Fibroblast of pulmonary artery (primary cell): Measurements from ENCODE around the gene RASAL3.

Source experiments
- DNase-seq: peaks from one replicate; pipeline ENCODE4 v3.0.0-alpha.2; 2010; ENCODE audit warnings: low read depth
- H3K4me3 ChIP-seq: replicated peaks from 2 replicates; pipeline ENCODE4 v1.5.1; 2011; ENCODE audit warnings: low read depth, mild to moderate bottlenecking, control low read depth, low read length, moderate library complexity
- CTCF ChIP-seq: IDR thresholded peaks from 2 replicates; pipeline ENCODE4 v1.5.1; 2011; ENCODE audit warnings: mild to moderate bottlenecking, control low read depth, low read length, inconsistent platforms; ENCODE audit errors: missing control alignments

RASAL3 gene

GRCh38 chr19:15439821-15440641 is 24.3 kb downstream of the RASAL3 start:
- no peak for TF ChIP-seq CTCF
- no peak overlapping the region for H3K4me3 ChIP-seq
- DNase-seq, result no peak

GRCh38 chr19:15439078-15439799 is 25.1 kb downstream of the RASAL3 start:
- no peak for TF ChIP-seq CTCF
- H3K4me3 ChIP-seq, result no peak overlapping the region
- no peak for DNase-seq

GRCh38 chr19:15438577-15438976 is 25.8 kb downstream of the RASAL3 start:
- no peak overlapping the region for H3K4me3 ChIP-seq
- no peak for TF ChIP-seq CTCF
- no peak for DNase-seq

- DNase-seq, result no peak
- TF ChIP-seq CTCF, result no peak
- no peak overlapping the region for H3K4me3 ChIP-seq
Observed at GRCh38 chr19:15438124-15438496, 26.2 kb downstream of the RASAL3 start.

GRCh38 chr19:15437355-15438123 is 26.8 kb downstream of the RASAL3 start:
- peak; percentile 29 for TF ChIP-seq CTCF
- peak; percentile 33 for DNase-seq
- H3K4me3 ChIP-seq, result no peak overlapping the region

- no peak for TF ChIP-seq CTCF
- no peak for DNase-seq
- H3K4me3 ChIP-seq, result no peak overlapping the region
Observed at GRCh38 chr19:15436826-15437110, 27.6 kb downstream of the RASAL3 start.
